Psoas muscle (tissue), 8 donors: ENCODE measurements around the gene MIXL1. TPM values are rescaled to one million over a fixed set of nuclear protein-coding genes. Genes with fewer than 3 reads are reported as not detected.

Experiments used
- ATAC-seq, 4 donors: fragments of 200-7000 bp; cut with Tn5 transposase; one replicate each; pipeline ENCODE4 v1.9.1; 2020; ENCODE audit warnings: moderate library complexity in 3 of 4, mild to moderate bottlenecking in 2 of 4
- DNase-seq, 2 donors: peaks; one replicate each; pipeline ENCODE4 v3.0.0-alpha.2; 2020
- H3K27ac ChIP-seq: fragments of 200-600 bp; one replicate; pipeline ENCODE4 v1.8.0; 2022
- H3K27me3 ChIP-seq, 3 donors: fragments of 200-600 bp in 1 of 3; one replicate each; pipeline versions ENCODE4 v1.6.1 to v1.8.0; 2013 to 2022; ENCODE audit warnings: low read length in 2 of 3, mild to moderate bottlenecking in 2 of 3, moderate library complexity in 1 of 3; ENCODE audit not compliant: insufficient read depth in 3 of 3
- H3K36me3 ChIP-seq, 2 donors: fragments of 200-600 bp in 1 of 2; one replicate each; pipeline versions ENCODE4 v1.6.1 to v1.8.0; 2013 to 2022; ENCODE audit warnings: low read depth in 1 of 2, mild to moderate bottlenecking in 1 of 2, moderate library complexity in 1 of 2; ENCODE audit not compliant: insufficient read depth in 1 of 2
- H3K4me1 ChIP-seq: fragments of 200-600 bp; one replicate; pipeline ENCODE4 v1.8.0; 2022
- H3K4me3 ChIP-seq: fragments of 200-600 bp; one replicate; pipeline ENCODE4 v1.8.0; 2022; ENCODE audit warnings: mild to moderate bottlenecking
- H3K9me3 ChIP-seq: fragments of 200-600 bp; one replicate; pipeline ENCODE4 v1.8.0; 2022
- WGBS, 3 donors: extraction: QIAGEN DNeasy Blood & Tissue Kit; methylation state at CpG; one replicate each; pipeline versions ENCODE4 v1.1.6 to v1.1.7; 2013; 5-methylcytosine and 5-hydroxymethylcytosine counted together
- intact Hi-C, 2 donors: fragments of 100-400 bp; cut with DNase I; formaldehyde crosslinking; loops; one replicate each; pipeline versions ENCODE4 v1.11.0 to v1.14.2; 2022
- polyA plus RNA-seq, 3 donors: library from polyadenylated mRNA; stranded (reverse); fragments of 200-250 nt; gene quantifications; one replicate each; pipeline ENCODE4 v1.2.3, GENCODE V29; 2013
- total RNA-seq, 4 donors: library from RNA; stranded (reverse); fragmentation: NEBNext Ultra II Directional in 2 of 4; extraction: Animal tissue kit (Norgen Biotek cat#: 25700) in 2 of 4; gene quantifications; one replicate each; pipeline versions ENCODE4 v1.2.1 to v1.2.4, GENCODE V29; 2021 to 2023
- TF ChIP-seq, protein P1 (sequence below): fragments of 200-600 bp; IDR thresholded peaks from one replicate; pipeline ENCODE4 v1.8.0; 2022; ENCODE audit warnings: antibody characterized with exemption
- donor health status: healthy with polysubstance abuse.
- donor health status: DM: no; HTN: no; CAD: no; lungs with moderate emphysema.
- donor health status: Bipolar disorder and iron deficiency.
- donor health status: healthy.
- donor health status: DM: yes; HTN: yes; CAD: no.
- donor health status: DM: no; HTN: no; CAD: no.
- donor health status: DM: no; HTN: no; CAD: no.
- donor health status: DM: yes; HTN: yes; CAD: no.

MIXL1 gene
- total and polyA plus RNA-seq, 7 donors, result 0.01 TPM; not detected in 6

GRCh38 chr1:226217273-226217672 is 6.2 kb upstream of the MIXL1 start:
- Histone ChIP-seq H3K4me3 (no peak overlapping the region), H3K27me3 (peaks cover 0 to 3% (median 0%) of the 10 kb centered on the region in 3 donors), H3K27ac (no peak overlapping the region), H3K9me3 (no peaks in the 10 kb centered on the region), H3K36me3 (no peaks in the 10 kb centered on the region), H3K4me1 (no peaks in the 10 kb centered on the region)
- TF ChIP-seq, protein P1, sequence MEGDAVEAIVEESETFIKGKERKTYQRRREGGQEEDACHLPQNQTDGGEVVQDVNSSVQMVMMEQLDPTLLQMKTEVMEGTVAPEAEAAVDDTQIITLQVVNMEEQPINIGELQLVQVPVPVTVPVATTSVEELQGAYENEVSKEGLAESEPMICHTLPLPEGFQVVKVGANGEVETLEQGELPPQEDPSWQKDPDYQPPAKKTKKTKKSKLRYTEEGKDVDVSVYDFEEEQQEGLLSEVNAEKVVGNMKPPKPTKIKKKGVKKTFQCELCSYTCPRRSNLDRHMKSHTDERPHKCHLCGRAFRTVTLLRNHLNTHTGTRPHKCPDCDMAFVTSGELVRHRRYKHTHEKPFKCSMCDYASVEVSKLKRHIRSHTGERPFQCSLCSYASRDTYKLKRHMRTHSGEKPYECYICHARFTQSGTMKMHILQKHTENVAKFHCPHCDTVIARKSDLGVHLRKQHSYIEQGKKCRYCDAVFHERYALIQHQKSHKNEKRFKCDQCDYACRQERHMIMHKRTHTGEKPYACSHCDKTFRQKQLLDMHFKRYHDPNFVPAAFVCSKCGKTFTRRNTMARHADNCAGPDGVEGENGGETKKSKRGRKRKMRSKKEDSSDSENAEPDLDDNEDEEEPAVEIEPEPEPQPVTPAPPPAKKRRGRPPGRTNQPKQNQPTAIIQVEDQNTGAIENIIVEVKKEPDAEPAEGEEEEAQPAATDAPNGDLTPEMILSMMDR, result no peak
- DNase-seq, result no peak
- intact Hi-C loops, result no loop called here
- 62 to 66% (median 65%) methylated on average over 10 of the region's 10 CpGs for WGBS, 3 donors
- ATAC-seq, result no peak

- ATAC-seq (no peak), DNase-seq (no peak)
- H3K36me3 ChIP-seq, result peaks cover 0 to under 1% of the 10 kb centered on the region in 2 donors
- H3K9me3 ChIP-seq, result no peaks in the 10 kb centered on the region
- intact Hi-C loops, result no loop called here
- peaks cover 0 to 31% (median 10%) of the 10 kb centered on the region in 3 donors for H3K27me3 ChIP-seq
- H3K4me1 ChIP-seq, result no peaks in the 10 kb centered on the region
- no peak overlapping the region for H3K4me3 ChIP-seq
- TF ChIP-seq, protein P1, result no peak
- 40 to 45% (median 43%) methylated on average over 11 of the region's 11 CpGs for WGBS, 3 donors
- no peak overlapping the region for H3K27ac ChIP-seq
Observed at GRCh38 chr1:226220473-226221189, 2.8 kb upstream of the MIXL1 start.

GRCh38 chr1:226222686-226223085 is 778 bp upstream of the MIXL1 start:
- no peak overlapping the region for H3K27ac ChIP-seq
- ATAC-seq (no peak), DNase-seq (no peak)
- H3K4me3 ChIP-seq, result no peak overlapping the region
- H3K36me3 ChIP-seq, result peaks cover 0 to 2% of the 10 kb centered on the region in 2 donors
- H3K4me1 ChIP-seq, result no peaks in the 10 kb centered on the region
- 93% methylated on average over 10 of the region's 10 CpGs for WGBS, 3 donors
- intact Hi-C loops, result no loop called here
- no peaks in the 10 kb centered on the region for H3K9me3 ChIP-seq
- H3K27me3 ChIP-seq, result peaks cover 0 to 39% (median 10%) of the 10 kb centered on the region in 3 donors
- TF ChIP-seq, protein P1, result no peak

DNA sequence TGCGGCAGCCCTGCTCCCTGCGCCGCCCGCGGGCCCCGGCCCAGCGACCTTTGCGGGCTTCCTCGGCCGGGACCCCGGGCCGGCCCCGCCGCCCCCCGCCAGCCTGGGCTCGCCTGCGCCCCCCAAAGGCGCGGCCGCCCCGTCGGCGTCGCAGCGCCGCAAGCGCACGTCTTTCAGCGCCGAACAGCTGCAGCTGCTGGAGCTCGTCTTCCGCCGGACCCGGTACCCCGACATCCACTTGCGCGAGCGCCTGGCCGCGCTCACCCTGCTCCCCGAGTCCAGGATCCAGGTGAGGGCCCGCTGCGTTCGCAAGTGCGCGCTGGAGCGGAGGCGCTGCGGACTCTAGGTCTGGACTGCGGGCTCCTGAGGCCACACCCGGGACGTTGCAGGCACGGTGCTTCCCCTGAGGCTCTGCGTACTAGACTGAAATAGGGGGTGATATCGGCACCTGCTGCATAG is 351 bp downstream of the MIXL1 start:
- Histone ChIP-seq H3K36me3 (peaks cover 0 to 2% of the 10 kb centered on the region in 2 donors), H3K9me3 (no peaks in the 10 kb centered on the region), H3K4me3 (peak overlapping the region; percentile 53), H3K27me3 (peaks cover 0 to 39% (median 10%) of the 10 kb centered on the region in 3 donors), H3K4me1 (no peaks in the 10 kb centered on the region), H3K27ac (no peak overlapping the region)
- WGBS, 3 donors, result 1 to 2% (median 1%) methylated on average over 34 to 55 of the region's 55 CpGs
- no peak for DNase-seq
- intact Hi-C loops, result no loop called here
- TF ChIP-seq, protein P1, result no peak
- no peak for ATAC-seq
